T47D (cell line): ENCODE data around the gene ZNF496.

ENCODE experiments used
- DNase-seq, 2 experiments: peaks; one replicate each; pipeline versions ENCODE4 v3.0.0 to v3.0.0-alpha.2; 2011 to 2012; ENCODE audit warnings: low read depth in 1 of 2, low spot score in 1 of 2
- JUND ChIP-seq: IDR thresholded peaks from 2 replicates; pipeline ENCODE4 v1.6.1; 2012; ENCODE audit warnings: low read depth
- in situ Hi-C: cut with HindIII; loops from 2 replicates; pipeline ENCODE4 v1.10.0; 2016; ENCODE audit warnings: low sequenced_read_pairs, low pct_unique_long_range_greater_than_20kb

The ZNF496 gene

DNA sequence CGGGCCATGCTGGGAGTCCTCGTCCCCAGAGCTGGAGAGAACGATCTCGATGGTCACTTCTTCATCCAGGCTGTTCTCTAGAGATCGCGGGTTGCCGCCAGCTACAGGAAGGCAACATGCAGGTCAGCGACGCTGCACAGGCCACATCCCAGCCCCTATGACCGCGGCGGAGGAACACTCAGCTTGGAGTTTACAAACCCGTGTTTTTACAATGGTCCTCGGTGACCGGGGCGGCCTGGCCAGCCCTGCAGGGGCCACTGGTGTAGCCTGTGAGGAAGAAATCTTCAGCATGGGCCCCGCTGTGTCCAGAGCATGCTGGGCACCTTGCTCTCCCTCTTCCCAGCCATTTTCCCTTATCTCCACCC, 30.5 kb downstream of the ZNF496 start:
- in situ Hi-C loops: no loop called here
- TF ChIP-seq JUND: no peak

DNA sequence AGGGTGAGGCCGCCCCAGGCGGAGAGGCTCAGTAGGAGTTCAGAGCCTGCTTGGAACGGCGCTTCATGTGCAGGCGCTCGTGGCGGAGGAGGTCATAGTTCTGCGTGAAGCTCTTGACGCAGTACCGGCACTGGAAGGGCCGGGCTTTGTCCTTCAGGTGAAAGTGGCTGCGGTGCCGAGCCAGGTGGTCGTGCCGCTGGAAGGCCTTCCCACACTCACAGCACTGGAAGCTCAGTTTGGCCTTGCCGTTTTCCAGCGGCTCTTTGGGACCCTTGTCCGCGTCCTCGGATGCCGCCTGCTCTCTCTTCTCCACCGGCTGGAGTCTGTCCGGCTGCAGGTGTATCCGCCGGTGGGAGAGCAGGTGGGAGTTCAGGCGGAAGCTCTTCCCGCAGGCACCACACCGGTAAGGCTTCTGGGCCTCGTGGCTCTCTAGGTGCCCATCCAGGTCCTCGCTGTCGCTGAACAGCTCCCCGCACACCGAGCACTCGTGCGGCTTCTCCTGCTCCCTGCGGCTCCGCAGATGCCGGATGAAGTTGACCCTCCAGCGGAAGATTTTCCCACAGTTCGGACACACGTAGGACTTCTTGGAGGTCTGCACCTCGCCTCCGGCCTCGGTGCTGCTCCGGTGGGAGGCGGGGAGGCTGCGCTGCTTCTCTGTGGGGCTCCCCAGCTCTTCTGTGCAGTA, 31.0 kb downstream of the ZNF496 start:
- TF ChIP-seq JUND: no peak
- DNase-seq: no peak
- in situ Hi-C loops: no loop called here

More for the DNA sequence above, 30.5 kb downstream of the ZNF496 start:
- DNase-seq: no peak

DNA sequence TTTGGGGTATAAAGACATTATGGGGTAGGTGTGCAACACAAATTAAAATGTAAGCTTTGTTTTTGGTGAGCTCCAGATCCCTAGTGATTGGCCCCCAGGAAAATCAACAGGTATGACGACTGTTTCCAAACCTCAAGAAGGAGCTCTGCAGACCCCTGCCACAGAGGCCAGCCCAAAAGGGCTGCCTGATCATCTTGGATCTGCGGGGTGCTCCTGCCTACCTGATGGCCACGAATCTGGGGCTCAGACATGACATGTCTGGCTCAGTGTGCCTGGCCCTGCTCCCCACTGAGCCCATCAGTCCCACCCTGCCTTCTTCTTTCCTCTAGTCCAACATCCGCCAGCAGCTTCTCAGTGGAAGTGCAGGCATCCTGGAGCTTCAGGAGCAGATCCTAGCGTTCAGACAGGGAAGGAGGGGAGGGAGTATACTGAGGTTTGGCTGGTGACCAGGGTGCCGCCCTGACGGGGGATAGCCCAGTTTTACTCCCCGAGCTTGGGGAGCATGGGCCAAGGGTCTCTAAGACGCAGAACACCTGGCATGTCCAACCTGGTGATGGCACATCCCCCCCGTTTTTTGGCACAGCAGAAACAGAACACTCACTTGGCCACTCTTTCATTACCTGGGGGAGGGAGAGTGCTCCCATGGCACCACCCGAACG, 31.8 kb downstream of the ZNF496 start:
- in situ Hi-C loops: no loop called here
- no peak for DNase-seq
- TF ChIP-seq JUND: no peak

GRCh38 chr1:247298701-247299100, 33.0 kb downstream of the ZNF496 start:
- no peak for DNase-seq

DNA sequence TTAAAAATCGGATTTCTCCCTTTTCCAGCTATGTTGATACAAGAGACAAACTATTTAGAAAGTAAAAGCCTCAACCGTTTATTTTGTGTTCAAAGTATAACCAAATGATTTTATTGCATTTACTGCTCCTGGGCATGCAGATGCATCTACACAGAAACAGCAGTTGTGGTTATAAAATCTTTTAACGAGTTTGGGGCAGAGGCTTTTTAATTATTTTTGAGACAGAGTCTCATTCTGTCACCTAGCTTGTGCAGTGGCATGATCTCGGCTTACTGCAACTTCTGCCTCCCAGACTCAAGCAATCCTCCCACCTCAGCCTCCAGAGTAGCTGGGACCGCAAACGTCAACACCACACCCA, 33.6 kb downstream of the ZNF496 start:
- TF ChIP-seq JUND: no peak
- in situ Hi-C loops: no loop called here

More at GRCh38 chr1:247298701-247299100, 33.0 kb downstream of the ZNF496 start:
- in situ Hi-C loops: no loop called here
- TF ChIP-seq JUND: no peak

GRCh38 chr1:247297263-247298123, 34.2 kb downstream of the ZNF496 start:
- no peak for TF ChIP-seq JUND
- in situ Hi-C loops: no loop called here
- DNase-seq: no peak

More for the DNA sequence above, 33.6 kb downstream of the ZNF496 start:
- DNase-seq: no peak

DNA sequence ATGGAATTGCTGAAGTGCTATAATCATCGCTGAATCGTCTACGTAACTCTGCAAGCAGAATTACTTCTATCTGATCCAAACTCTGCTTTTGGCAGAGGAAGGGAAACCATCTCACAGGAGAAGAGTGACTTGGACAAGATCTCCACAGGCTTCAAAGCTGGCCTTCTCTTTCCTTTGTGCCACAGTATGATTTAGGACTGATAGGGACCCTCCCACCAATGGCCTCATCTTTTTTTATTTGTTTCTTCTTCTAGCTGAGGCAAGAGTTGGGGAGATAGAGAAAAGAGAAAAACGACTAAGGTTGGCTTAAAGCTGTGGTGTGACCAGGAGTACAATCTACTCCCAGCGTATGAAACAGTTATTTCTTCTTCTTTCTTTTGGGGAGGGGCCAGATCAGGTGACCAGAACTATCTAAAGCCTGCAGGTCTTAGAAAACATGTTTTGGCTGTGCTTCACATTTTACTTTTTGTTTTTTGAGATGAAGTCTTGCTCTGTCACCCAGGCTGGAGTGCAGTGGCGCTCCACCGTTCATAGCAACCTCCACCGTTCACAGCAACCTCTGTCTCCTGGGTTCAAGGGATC, 35.0 kb downstream of the ZNF496 start:
- DNase-seq: no peak
- TF ChIP-seq JUND: no peak
- in situ Hi-C loops: no loop called here

GRCh38 chr1:247295746-247296145, 35.9 kb downstream of the ZNF496 start:
- no peak for TF ChIP-seq JUND
- in situ Hi-C loops: no loop called here
- DNase-seq: no peak

- DNase-seq: no peak
- in situ Hi-C loops: no loop called here
- TF ChIP-seq JUND: no peak
These were observed 36.4 kb downstream of the ZNF496 start for GRCh38 chr1:247295274-247295684.

DNA sequence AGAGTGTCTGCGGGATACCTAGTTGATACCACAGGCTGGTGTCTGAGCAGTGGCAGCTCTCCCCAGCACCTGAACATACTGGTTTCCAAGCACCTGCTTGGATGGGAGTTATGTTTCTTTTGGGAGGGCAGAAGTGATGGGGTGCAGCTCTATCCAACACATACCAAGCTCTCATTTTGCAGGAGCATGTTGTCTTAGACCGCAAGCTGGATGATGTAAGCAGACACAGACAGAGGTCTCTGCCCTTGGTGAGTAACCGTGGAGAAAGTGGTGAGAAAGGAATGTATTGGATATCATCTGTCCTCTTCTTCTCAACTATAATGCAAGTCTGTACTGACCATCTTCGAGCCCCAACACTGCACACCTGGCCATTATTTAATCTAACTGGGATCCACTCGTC, 37.4 kb downstream of the ZNF496 start:
- TF ChIP-seq JUND: no peak
- DNase-seq: no peak
- in situ Hi-C loops: no loop called here

GRCh38 chr1:247293047-247293446, 38.6 kb downstream of the ZNF496 start:
- TF ChIP-seq JUND: no peak
- no peak for DNase-seq
- in situ Hi-C loops: no loop called here

- DNase-seq: no peak
- in situ Hi-C loops: no loop called here
- TF ChIP-seq JUND: no peak
These were observed 39.7 kb downstream of the ZNF496 start for GRCh38 chr1:247291833-247292561.
